GM12878 (cell line): ENCODE results near the gene NOC4L. TPM values are rescaled to one million over a fixed set of nuclear protein-coding genes. Genes with fewer than 3 reads are reported as not detected.

Source experiments
- ATAC-seq: fragments of 200-7000 bp; cut with Tn5 transposase; 3 replicates; pipeline ENCODE4 v1.9.1; 2020; ENCODE audit warnings: mild to moderate bottlenecking, moderate library complexity
- BruUV-seq: library from RNA; stranded (reverse); fragments of 400-500 nt; replicated peaks from 2 replicates; lab custom pipeline; 2021; lab: Mats Ljungman, UMichigan
- CTCF ChIA-PET: fragments of 300-600 bp; sonication (Branson Sonifier 250); formaldehyde crosslinking; extraction: SDS; loops from one replicate; lab custom pipeline; 2021; ENCODE audit warnings: inconsistent platforms; lab: Yijun Ruan, JAX
- POLR2A ChIA-PET: fragments of 350-600 bp; formaldehyde crosslinking; extraction: SDS; loops from one replicate; lab custom pipeline; 2021; ENCODE audit warnings: inconsistent platforms; lab: Charles Lee
- RAD21 ChIA-PET: fragments of 300-600 bp; sonication (Branson Sonifier 250); formaldehyde crosslinking; loops from one replicate; lab custom pipeline; 2023; ENCODE audit warnings: antibody characterized with exemption; ENCODE audit not compliant: unreplicated experiment; lab: Charles Lee
- SMC1A ChIA-PET: fragments of 300-600 bp; sonication (Branson Sonifier 250); formaldehyde crosslinking; loops from one replicate; lab custom pipeline; 2023; ENCODE audit not compliant: unreplicated experiment, uncharacterized antibody; lab: Charles Lee
- DNase-seq: peaks from one replicate; pipeline ENCODE4 v3.0.0-alpha.2; 2011; ENCODE audit warnings: low read depth, low spot score
- FAIRE-seq: peaks from 3 replicates; lab custom pipeline; 2011; peaks lifted over from hg19 to GRCh38; lab: Jason Lieb, UNC
- H2AFZ ChIP-seq: 2 replicates; pipeline ENCODE4 v1.6.0; 2011; ENCODE audit warnings: low read depth, low read length, control low read depth; ENCODE audit not compliant: control insufficient read depth
- H3K27ac ChIP-seq: 2 replicates; pipeline ENCODE4 v1.5.1; 2011; ENCODE audit warnings: control low read depth; ENCODE audit not compliant: control insufficient read depth, insufficient read depth
- H3K27me3 ChIP-seq, 2 experiments: replicated peaks in 1 of 2; 2 replicates each; pipeline versions ENCODE4 v1.6.0 to v1.6.1; 2011; ENCODE audit warnings: low read length in 1 of 2; ENCODE audit not compliant: control insufficient read depth in 2 of 2, insufficient read depth in 2 of 2
- H3K36me3 ChIP-seq, 2 experiments: 2 replicates each; pipeline ENCODE4 v1.5.1; 2011; ENCODE audit warnings: low read length in 1 of 2; ENCODE audit not compliant: control insufficient read depth in 2 of 2, insufficient read depth in 2 of 2
- H3K4me1 ChIP-seq: 2 replicates; pipeline ENCODE4 v1.6.1; 2011; ENCODE audit warnings: mild to moderate bottlenecking, low read length, moderate library complexity, mixed read lengths; ENCODE audit not compliant: control insufficient read depth, insufficient read depth
- H3K4me2 ChIP-seq: 2 replicates; pipeline ENCODE4 v1.6.0; 2011; ENCODE audit warnings: control low read depth; ENCODE audit not compliant: control insufficient read depth, insufficient read depth
- H3K4me3 ChIP-seq: fragments of 200-600 bp; sonication (generic); 2 replicates; pipeline ENCODE4 v1.5.1; 2016
- H3K79me2 ChIP-seq: 2 replicates; pipeline ENCODE4 v1.6.0; 2011; ENCODE audit warnings: low read length; ENCODE audit not compliant: control insufficient read depth, insufficient read depth
- H3K9ac ChIP-seq: 2 replicates; pipeline ENCODE4 v1.8.0; 2011; ENCODE audit warnings: low read length, control low read depth, mixed read lengths; ENCODE audit not compliant: control insufficient read depth, insufficient read depth
- H3K9me3 ChIP-seq: replicated peaks from 3 replicates; pipeline ENCODE4 v1.5.1; 2011; ENCODE audit warnings: mild to moderate bottlenecking, low read length; ENCODE audit not compliant: control insufficient read depth, insufficient read depth
- H4K20me1 ChIP-seq: 2 replicates; pipeline ENCODE4 v1.6.0; 2011; ENCODE audit not compliant: control insufficient read depth, insufficient read depth
- CBFB ChIP-seq: IDR thresholded peaks from 2 replicates; pipeline ENCODE4 v1.6.1; 2016; ENCODE audit warnings: antibody characterized with exemption, low read depth
- CHD4 ChIP-seq: fragments of 200-600 bp; sonication (generic); IDR thresholded peaks from 2 replicates; pipeline ENCODE4 v1.6.1; 2016; ENCODE audit warnings: mild to moderate bottlenecking
- KAT2A ChIP-seq: conservative IDR thresholded peaks from 2 replicates; pipeline ENCODE4 v1.6.1; 2011; ENCODE audit warnings: low read depth, low read length; ENCODE audit not compliant: control insufficient read depth
- POU2F2 ChIP-seq: IDR thresholded peaks from 3 replicates; pipeline ENCODE4 v1.6.1; 2011; ENCODE audit warnings: low read depth, mild to moderate bottlenecking, low read length, borderline replicate concordance
- SREBF1 ChIP-seq: IDR thresholded peaks from 2 replicates; pipeline ENCODE4 v1.6.1; 2012; ENCODE audit warnings: mild to moderate bottlenecking, low read length
- SREBF2 ChIP-seq: IDR thresholded peaks from 2 replicates; pipeline ENCODE4 v1.6.1; 2012; ENCODE audit warnings: mild to moderate bottlenecking, low read length
- WGBS: methylation state at CpG from one replicate; pipeline ENCODE4 v1.1.6; 2016; ENCODE audit warnings: low lambda C conversion rate; ENCODE audit not compliant: insufficient replicate concordance, insufficient coverage; ENCODE audit errors: missing lambda C conversion rate; 5-methylcytosine and 5-hydroxymethylcytosine counted together
- in situ Hi-C: fragments of 300-500 bp; cut with MboI; formaldehyde crosslinking; loops from 9 replicates; pipeline ENCODE4 v1.14.3; 2018; ENCODE audit warnings: mixed read lengths
- intact Hi-C: fragments of 100-400 bp; cut with micrococcal nuclease; formaldehyde crosslinking; loops from one replicate; pipeline ENCODE4 v1.14.2; 2022; ENCODE audit not compliant: unreplicated experiment
- polyA plus RNA-seq, 11 experiments: library from polyadenylated mRNA; depleted of rRNA in 4 of 11; unstranded in 6 of 11; stranded (reverse) in 5 of 11; fragments of >200 nt; fragmentation: Nextera tagmentation in 4 of 11; fragmentation: Illumina TruSeq in 1 of 11; extraction: Ambion mirVana in 4 of 11; extraction: Trizol in 1 of 11; gene quantifications; 1 replicate in 1 of 11; 2 replicates in 10 of 11; pipeline versions ENCODE4 v1.2.1 to v1.2.3, GENCODE V29; 2011 to 2016; ENCODE audit warnings: inconsistent platforms in 2 of 11, missing spikeins in 2 of 11, low read depth in 1 of 11
- total RNA-seq, 4 experiments: library from RNA; depleted of rRNA in 3 of 4; stranded (reverse); fragments of >200 nt in 3 of 4; fragmentation: Illumina TruSeq in 1 of 4; extraction: Trizol in 1 of 4; gene quantifications; 2 replicates each; pipeline versions ENCODE4 v1.2.1 to v1.2.3, GENCODE V29; 2013 to 2021
- TF ChIP-seq, protein P1 (sequence below): IDR thresholded peaks from 2 replicates; pipeline ENCODE4 v1.6.1; 2012; ENCODE audit warnings: mild to moderate bottlenecking, low read depth, low read length

The NOC4L gene
- total and polyA plus RNA-seq, 10 of the 15 experiments (the other 5 are each of a cell fraction or from before 2014, with no cell fraction given): 0.72 to 68.2 (median 15.2) TPM

DNA sequence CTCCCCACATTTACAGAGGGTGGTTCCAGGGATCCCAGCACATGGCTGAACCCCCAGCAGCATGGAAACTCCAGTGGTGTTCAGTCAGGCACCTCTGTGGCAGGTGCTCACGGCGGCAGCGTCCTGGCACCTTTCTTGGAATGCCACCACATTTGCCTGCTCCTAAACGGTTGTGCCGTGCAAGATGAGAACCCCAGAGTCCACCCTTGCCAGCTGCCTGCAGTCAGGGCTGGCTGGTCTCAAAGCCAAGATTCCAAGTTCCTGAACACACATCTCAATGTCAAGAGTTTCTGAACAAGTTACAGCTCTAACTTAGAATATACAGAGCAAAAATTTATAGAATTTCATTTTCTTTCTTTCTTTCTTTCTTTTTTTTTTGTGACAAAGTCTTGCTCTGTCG is 38.8 kb upstream of the NOC4L start:
- CTCF ChIA-PET: no interaction called here
- no peak overlapping the region for H2AFZ ChIP-seq
- no peak overlapping the region for H3K9ac ChIP-seq
- no peaks in the 10 kb centered on the region for H4K20me1 ChIP-seq
- in situ Hi-C loops: no loop called here
- POLR2A ChIA-PET: interaction anchor here (0.6 kb wide), 1 partner anchor 10 kb away, joined by 3 read pairs; no protein-coding TSS in a partner anchor
- no peak overlapping the region for H3K27ac ChIP-seq
- no peaks in the 10 kb centered on the region for H3K79me2 ChIP-seq
- H3K4me2 ChIP-seq: no peak overlapping the region
- no peak for ATAC-seq
- no peaks in the 10 kb centered on the region for H3K27me3 ChIP-seq
- FAIRE-seq: no peak
- SMC1A ChIA-PET: no interaction called here
- H3K4me1 ChIP-seq: no peaks in the 10 kb centered on the region
- H3K9me3 ChIP-seq: no peaks in the 10 kb centered on the region
- RAD21 ChIA-PET: no interaction called here
- 94% methylated on average over 6 of the region's 6 CpGs for WGBS
- DNase-seq: no peak
- TF ChIP-seq SREBF2 (no peak), POU2F2 (no peak), SREBF1 (no peak)
- no TSS peak for BruUV-seq
- intact Hi-C loops: no loop called here
- H3K4me3 ChIP-seq: no peak overlapping the region
- peaks cover 5 to 7% of the 10 kb centered on the region in 2 experiments; a peak in 3 of 4 replicates for H3K36me3 ChIP-seq

GRCh38 chr12:132106921-132107320 is 37.3 kb upstream of the NOC4L start:
- WGBS: 97% methylated on average over 7 of the region's 7 CpGs

More at GRCh38 chr12:132106921-132107320, 37.3 kb upstream of the NOC4L start:
- DNase-seq: no peak
- POLR2A ChIA-PET: no interaction called here
- H2AFZ ChIP-seq: no peak overlapping the region
- H3K36me3 ChIP-seq: peaks cover 7 to 8% of the 10 kb centered on the region in 2 experiments; a peak in 3 of 4 replicates
- H3K9ac ChIP-seq: no peak overlapping the region
- no peaks in the 10 kb centered on the region for H3K4me1 ChIP-seq
- H3K4me3 ChIP-seq: no peak overlapping the region
- FAIRE-seq: no peak
- no peak for TF ChIP-seq CHD4
- TF ChIP-seq, protein P1, sequence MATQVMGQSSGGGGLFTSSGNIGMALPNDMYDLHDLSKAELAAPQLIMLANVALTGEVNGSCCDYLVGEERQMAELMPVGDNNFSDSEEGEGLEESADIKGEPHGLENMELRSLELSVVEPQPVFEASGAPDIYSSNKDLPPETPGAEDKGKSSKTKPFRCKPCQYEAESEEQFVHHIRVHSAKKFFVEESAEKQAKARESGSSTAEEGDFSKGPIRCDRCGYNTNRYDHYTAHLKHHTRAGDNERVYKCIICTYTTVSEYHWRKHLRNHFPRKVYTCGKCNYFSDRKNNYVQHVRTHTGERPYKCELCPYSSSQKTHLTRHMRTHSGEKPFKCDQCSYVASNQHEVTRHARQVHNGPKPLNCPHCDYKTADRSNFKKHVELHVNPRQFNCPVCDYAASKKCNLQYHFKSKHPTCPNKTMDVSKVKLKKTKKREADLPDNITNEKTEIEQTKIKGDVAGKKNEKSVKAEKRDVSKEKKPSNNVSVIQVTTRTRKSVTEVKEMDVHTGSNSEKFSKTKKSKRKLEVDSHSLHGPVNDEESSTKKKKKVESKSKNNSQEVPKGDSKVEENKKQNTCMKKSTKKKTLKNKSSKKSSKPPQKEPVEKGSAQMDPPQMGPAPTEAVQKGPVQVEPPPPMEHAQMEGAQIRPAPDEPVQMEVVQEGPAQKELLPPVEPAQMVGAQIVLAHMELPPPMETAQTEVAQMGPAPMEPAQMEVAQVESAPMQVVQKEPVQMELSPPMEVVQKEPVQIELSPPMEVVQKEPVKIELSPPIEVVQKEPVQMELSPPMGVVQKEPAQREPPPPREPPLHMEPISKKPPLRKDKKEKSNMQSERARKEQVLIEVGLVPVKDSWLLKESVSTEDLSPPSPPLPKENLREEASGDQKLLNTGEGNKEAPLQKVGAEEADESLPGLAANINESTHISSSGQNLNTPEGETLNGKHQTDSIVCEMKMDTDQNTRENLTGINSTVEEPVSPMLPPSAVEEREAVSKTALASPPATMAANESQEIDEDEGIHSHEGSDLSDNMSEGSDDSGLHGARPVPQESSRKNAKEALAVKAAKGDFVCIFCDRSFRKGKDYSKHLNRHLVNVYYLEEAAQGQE: no peak
- TF ChIP-seq CBFB: no peak
- TF ChIP-seq KAT2A: no peak
- H3K79me2 ChIP-seq: no peaks in the 10 kb centered on the region
- ATAC-seq: no peak
- CTCF ChIA-PET: no interaction called here
- SMC1A ChIA-PET: interaction anchor here (1.5 kb wide), 1 partner anchor 14 kb away, joined by 4 read pairs; no protein-coding TSS in a partner anchor
- no peaks in the 10 kb centered on the region for H3K9me3 ChIP-seq
- in situ Hi-C loops (no loop called here), intact Hi-C loops (no loop called here)
- H3K27ac ChIP-seq: no peak overlapping the region
- H3K27me3 ChIP-seq: no peaks in the 10 kb centered on the region
- RAD21 ChIA-PET: no interaction called here
- H3K4me2 ChIP-seq: no peak overlapping the region
- no peaks in the 10 kb centered on the region for H4K20me1 ChIP-seq
- no TSS peak for BruUV-seq
